Neuron (in vitro differentiated cells): ENCODE results near the gene YEATS4.

Experiments used
- H2AFZ ChIP-seq: one replicate; pipeline ENCODE4 v1.6.1; 2013; ENCODE audit warnings: low read depth, mild to moderate bottlenecking, inconsistent platforms, low read length, moderate library complexity
- H3K27me3 ChIP-seq: one replicate; pipeline ENCODE4 v1.6.1; 2013; ENCODE audit warnings: low read length; ENCODE audit not compliant: insufficient read depth
- H3K36me3 ChIP-seq: one replicate; pipeline ENCODE4 v1.6.1; 2013; ENCODE audit warnings: low read length; ENCODE audit not compliant: insufficient read depth
- H3K4me1 ChIP-seq: one replicate; pipeline ENCODE4 v1.6.1; 2013; ENCODE audit warnings: low read length; ENCODE audit not compliant: insufficient read depth
- H3K4me3 ChIP-seq: 2 replicates; pipeline ENCODE4 v1.5.1; 2013; ENCODE audit warnings: mild to moderate bottlenecking, low read length, moderate library complexity
- H3K9me3 ChIP-seq: one replicate; pipeline ENCODE4 v1.6.1; 2013; ENCODE audit warnings: low read length

YEATS4 gene

DNA sequence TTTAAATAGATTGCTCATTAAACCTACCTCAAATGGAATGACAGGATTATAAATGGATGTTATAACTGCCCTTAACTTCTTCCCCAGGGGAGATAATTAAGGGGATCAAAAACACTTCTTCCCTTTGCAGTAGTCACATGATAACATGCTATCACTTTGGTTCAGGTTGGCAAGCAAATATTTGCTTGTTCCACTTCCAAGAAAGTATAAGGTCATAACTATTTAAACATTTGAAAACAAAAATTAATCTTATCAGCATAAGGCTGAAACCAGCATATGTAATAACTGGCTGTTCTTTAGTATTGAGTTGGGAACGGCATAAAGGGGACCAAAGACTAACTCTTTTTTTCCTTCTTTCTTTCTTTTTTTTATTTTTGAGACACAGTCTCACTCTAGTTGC is 13.8 kb upstream of the YEATS4 start:
- Histone ChIP-seq H3K27me3 (peaks cover 7% of the 10 kb centered on the region), H2AFZ (no peak overlapping the region), H3K4me3 (no peak overlapping the region), H3K36me3 (no peaks in the 10 kb centered on the region), H3K9me3 (no peaks in the 10 kb centered on the region), H3K4me1 (no peaks in the 10 kb centered on the region)

DNA sequence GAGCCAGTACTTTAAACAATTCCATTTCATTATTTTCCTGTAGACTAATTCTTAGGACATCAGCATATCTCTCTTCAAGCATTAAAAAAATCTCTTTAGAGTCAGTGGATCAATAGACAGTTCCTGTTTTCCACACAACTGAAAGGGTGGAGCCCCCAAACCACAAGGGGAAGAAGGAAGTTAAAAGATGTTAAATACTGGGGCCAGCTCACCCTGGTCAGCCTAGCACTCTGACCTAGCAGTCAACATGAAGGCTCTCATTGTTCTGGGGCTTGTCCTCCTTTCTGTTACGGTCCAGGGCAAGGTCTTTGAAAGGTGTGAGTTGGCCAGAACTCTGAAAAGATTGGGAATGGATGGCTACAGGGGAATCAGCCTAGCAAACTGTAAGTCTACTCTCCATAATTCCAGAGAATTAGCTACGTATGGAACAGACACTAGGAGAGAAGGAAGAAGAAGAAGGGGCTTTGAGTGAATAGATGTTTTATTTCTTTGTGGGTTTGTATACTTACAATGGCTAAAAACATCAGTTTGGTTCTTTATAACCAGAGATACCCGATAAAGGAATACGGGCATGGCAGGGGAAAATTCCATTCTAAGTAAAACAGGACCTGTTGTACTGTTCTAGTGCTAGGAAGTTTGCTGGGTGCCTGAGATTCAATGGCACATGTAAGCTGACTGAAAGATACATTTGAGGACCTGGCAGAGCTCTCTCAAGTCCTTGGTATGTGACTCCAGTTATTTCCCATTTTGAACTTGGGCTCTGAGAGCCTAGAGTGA is 11.2 kb upstream of the YEATS4 start, which contains the start of gene LYZ:
LYZ (plus strand) TSS at position 220 of the 777 bp plus-strand sequence; CDS start at position 248, 28 bp downstream.
- Histone ChIP-seq H3K4me1 (no peaks in the 10 kb centered on the region), H3K9me3 (no peaks in the 10 kb centered on the region), H3K4me3 (no peak within 1 kb of the TSS), H3K36me3 (no peaks in the 10 kb centered on the region), H3K27me3 (no peaks in the 10 kb centered on the region), H2AFZ (no peak within 1 kb of the TSS)

DNA sequence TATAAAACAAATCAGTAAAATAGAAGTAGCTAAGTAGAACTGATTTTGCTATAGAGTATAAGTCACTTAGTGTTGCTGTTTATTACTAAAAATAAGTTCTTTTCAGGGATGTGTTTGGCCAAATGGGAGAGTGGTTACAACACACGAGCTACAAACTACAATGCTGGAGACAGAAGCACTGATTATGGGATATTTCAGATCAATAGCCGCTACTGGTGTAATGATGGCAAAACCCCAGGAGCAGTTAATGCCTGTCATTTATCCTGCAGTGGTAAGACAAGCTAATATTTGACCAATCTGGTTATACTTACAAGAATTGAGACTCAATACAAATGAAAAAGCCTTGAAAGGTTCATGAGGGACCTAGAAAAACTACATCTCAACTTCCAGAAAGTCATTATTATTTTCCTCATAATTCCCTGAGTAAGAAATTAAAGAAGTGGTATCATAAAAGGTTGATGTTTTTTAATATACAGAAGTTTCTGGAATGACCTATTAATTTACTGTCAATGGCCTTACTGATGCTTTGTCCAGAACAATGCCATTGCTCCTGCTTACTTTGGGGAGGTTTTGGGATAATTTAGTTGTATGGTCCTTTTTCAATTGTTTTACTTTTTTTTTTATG is 9.4 kb upstream of the YEATS4 start:
- H3K36me3 ChIP-seq = no peaks in the 10 kb centered on the region
- no peaks in the 10 kb centered on the region for H3K4me1 ChIP-seq
- H2AFZ ChIP-seq = no peak overlapping the region
- no peaks in the 10 kb centered on the region for H3K27me3 ChIP-seq
- H3K4me3 ChIP-seq = no peak overlapping the region
- H3K9me3 ChIP-seq = no peaks in the 10 kb centered on the region

DNA sequence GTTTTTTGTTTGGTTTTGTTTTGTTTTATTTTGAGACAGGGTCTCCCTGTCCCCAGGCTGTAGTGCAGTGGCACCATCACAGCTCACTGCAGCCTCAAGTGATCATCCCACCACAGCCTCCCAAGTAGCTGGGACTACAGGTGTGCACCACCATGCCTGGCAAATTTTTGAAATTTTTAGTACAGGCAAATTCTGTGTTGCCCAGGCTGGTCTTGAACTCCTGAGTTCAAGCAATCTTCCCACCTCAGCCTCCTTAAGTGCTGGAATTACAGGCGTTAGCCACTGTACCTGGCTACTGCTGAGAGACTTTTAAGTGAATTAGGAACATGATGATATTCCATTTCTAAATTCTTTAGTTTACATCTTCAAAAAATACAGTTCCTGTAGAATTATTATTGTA is 8.8 kb upstream of the YEATS4 start:
- Histone ChIP-seq H3K9me3 (no peaks in the 10 kb centered on the region), H3K4me1 (no peaks in the 10 kb centered on the region), H3K4me3 (no peak overlapping the region), H2AFZ (no peak overlapping the region), H3K36me3 (no peaks in the 10 kb centered on the region), H3K27me3 (no peaks in the 10 kb centered on the region)

DNA sequence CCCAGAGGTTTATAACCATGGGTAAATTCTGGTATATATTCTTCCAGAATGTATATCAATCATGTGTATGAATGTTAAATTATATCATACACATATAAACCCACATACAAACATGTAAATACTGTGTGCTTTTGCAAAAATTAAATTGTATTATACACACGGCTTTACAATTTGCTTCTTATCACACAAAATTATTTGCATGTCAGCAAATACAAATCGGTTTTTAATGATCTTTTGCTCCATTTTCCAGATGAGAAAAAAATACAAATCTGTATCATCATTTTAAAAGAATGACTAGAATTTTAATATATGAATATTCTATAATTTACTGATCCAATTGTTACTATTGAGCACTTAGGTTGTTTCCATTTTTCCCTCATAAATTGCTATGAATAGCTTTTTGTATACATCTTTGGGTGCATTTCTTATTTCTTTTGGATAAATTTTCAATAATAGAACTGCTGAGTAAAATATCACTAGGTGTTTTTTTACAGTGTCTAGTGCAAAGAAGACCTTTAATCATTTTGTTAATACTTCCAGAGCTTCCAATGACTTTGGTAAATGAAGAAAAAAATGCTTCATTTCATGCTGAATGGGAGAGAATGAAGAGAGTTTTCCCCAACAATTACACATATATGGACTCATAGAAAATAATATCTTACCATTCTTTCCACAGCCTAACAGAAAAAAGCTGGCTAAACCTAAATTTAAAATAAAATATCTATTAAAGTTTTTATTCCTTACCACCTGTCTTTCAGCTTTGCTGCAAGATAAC is 7.9 kb upstream of the YEATS4 start:
- H2AFZ ChIP-seq = no peak overlapping the region
- H3K27me3 ChIP-seq = no peaks in the 10 kb centered on the region
- H3K4me3 ChIP-seq = no peak overlapping the region
- no peaks in the 10 kb centered on the region for H3K4me1 ChIP-seq
- no peaks in the 10 kb centered on the region for H3K36me3 ChIP-seq
- no peaks in the 10 kb centered on the region for H3K9me3 ChIP-seq

DNA sequence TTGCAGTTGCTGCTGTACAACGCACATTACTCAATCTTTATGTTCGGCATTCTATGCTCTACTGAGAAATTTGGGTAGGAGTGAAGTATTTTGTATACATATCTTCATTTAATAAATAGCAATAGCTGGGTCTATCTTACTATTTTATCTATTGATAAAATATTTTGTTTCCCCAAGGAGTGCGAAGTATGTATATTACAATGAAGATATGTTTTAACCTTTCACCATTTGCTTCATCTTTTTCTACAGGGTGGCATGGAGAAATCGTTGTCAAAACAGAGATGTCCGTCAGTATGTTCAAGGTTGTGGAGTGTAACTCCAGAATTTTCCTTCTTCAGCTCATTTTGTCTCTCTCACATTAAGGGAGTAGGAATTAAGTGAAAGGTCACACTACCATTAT is 6.6 kb upstream of the YEATS4 start:
- H3K4me3 ChIP-seq = no peak overlapping the region
- H3K27me3 ChIP-seq = no peaks in the 10 kb centered on the region
- no peaks in the 10 kb centered on the region for H3K4me1 ChIP-seq
- H2AFZ ChIP-seq = no peak overlapping the region
- H3K9me3 ChIP-seq = no peaks in the 10 kb centered on the region
- no peaks in the 10 kb centered on the region for H3K36me3 ChIP-seq

DNA sequence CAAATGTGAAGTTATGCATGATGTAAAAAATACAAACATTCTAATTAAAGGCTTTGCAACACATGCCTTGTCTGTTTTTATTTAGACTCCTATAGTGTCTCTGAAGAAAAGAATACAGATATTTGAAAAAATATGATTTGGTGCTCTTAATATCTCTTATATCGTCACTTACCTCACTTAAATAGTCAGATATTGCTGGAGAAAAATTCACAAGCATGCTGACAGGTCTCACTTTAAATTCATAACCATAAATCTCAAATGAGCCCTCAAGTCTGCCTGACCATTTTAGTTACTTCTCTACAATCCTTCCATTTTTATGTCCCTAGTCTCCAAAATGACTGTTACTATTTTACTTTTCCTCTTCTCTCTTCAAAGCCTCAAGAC is 5.4 kb upstream of the YEATS4 start:
- Histone ChIP-seq H3K4me1 (peaks cover 4% of the 10 kb centered on the region), H3K9me3 (no peaks in the 10 kb centered on the region), H2AFZ (no peak overlapping the region), H3K4me3 (no peak overlapping the region), H3K36me3 (no peaks in the 10 kb centered on the region), H3K27me3 (no peaks in the 10 kb centered on the region)

DNA sequence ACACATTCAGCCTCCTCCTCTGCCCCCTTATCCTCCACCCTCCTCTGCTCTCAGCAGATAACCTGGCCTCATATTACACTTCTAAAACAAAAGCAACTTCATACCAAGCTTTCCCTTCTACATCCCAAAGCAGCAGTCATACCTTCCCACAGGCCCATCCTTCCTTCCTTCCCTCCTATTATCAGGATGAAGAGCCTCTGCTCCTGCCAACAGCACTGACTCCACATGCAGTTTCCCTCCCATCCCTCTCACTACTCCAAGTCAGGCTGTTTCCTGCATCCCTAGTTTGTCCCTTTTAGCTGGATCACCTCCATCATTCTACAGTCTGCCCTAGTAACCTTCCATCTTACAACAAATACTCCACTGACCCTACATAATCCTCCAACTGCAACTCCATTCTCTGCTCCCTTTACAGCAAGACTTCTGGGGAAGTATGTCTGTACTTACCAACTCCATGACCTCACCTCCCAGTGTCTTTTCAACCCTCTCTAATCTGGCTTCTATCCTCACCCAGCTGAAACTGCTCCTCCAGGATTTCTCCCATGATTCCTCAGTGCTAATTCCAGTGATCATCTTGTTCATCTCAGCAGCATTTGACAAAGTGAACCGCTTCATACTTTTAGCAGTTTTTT is 4.9 kb upstream of the YEATS4 start:
- Histone ChIP-seq H3K4me3 (no peak overlapping the region), H3K9me3 (no peaks in the 10 kb centered on the region), H2AFZ (no peak overlapping the region), H3K4me1 (peaks cover 6% of the 10 kb centered on the region), H3K27me3 (no peaks in the 10 kb centered on the region), H3K36me3 (no peaks in the 10 kb centered on the region)

DNA sequence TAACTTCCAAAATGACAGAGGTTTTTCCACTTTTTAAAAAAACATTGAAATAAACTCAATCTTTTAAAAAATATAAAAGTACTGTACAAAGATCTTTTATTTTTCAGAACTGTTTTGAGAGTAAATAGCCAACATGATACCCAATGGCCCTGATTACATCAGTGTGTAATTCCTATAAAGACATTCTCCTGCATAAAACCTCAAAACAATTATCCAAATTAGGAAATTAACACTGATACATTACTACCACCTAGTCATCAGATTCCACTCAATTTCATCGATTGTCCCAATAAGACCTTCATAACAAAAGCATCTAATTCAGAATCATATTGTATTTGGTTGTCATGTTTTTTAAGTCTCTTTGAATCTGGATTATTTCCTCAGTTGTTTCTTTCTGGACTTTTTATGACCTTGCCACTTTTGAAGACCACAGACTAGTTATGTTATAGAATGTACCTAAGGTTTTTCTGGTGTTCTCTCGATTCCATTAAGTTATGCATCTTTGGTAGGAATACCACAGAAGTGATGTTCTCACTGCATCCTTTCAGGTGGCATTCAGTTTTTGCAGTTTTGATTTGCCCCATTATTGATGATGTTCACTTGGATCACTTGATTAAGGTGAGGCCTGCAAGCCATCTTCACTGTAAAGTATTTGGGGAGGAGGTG is 4.0 kb upstream of the YEATS4 start:
- no peak overlapping the region for H3K4me3 ChIP-seq
- H3K27me3 ChIP-seq = no peaks in the 10 kb centered on the region
- no peaks in the 10 kb centered on the region for H3K36me3 ChIP-seq
- no peaks in the 10 kb centered on the region for H3K9me3 ChIP-seq
- peaks cover 6% of the 10 kb centered on the region for H3K4me1 ChIP-seq
- H2AFZ ChIP-seq = no peak overlapping the region

DNA sequence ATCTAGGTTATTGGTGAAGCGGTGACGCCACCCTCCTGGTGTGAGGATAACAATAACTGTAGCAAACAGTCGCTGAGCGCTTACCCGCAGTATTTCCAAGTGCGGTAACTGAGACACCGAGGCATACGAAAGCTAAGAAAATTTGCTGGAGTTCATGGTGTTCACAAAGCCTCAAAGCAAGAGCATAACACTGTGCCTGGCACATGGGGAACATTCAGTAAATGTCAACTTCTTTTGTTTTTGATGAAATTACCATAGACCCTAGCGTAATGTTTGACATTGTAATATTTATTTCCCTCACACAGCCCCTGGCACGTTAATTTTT is 767 bp downstream of the YEATS4 start:
- H3K4me3 ChIP-seq = peak overlapping the region; percentile 89
- peaks cover 18% of the 10 kb centered on the region for H3K36me3 ChIP-seq
- H3K27me3 ChIP-seq = no peaks in the 10 kb centered on the region
- H3K4me1 ChIP-seq = peaks cover 6% of the 10 kb centered on the region
- H2AFZ ChIP-seq = peak overlapping the region; percentile 90
- H3K9me3 ChIP-seq = no peaks in the 10 kb centered on the region

DNA sequence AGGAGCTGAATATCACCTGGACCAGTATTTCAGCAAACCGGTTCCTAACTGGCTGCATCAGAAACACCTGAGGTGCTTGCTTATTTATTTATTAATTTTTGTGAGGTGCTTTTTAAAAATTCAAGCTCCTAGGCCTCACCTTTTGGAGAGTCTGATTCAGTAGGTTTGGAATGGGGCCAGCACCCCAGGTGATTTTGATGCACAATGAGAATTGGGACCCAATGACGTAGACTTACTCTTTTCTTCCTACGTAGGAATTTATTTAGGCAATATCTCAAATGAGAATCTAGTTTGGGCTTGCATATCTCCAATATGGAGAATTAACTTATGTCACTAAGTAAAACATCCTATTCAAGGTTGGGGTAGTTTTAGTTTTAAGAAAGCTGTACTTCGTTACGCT is 7.3 kb downstream of the YEATS4 start:
- Histone ChIP-seq H3K36me3 (peaks cover 64% of the 10 kb centered on the region), H3K4me3 (no peak overlapping the region), H2AFZ (no peak overlapping the region), H3K4me1 (no peaks in the 10 kb centered on the region), H3K9me3 (peaks cover under 1% of the 10 kb centered on the region), H3K27me3 (no peaks in the 10 kb centered on the region)

DNA sequence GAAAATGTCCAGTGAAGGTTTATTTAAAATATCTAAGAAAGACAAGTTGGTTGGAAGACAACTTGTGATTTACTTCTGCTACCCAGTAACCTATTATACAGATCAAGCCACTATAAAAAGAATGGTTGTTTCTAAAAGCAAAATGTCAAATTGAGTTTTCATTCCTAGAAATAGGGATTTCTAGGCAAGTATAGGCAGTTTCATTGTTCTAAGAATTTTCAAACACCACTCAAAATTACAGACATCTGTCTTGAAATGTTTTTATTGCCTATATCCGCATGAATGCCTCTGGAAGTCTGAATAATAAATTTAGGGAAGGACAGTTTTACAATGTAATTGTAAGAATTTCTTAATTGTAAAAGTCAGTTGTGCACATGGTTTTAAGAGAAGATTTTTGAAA is 8.6 kb downstream of the YEATS4 start:
- peaks cover 3% of the 10 kb centered on the region for H3K9me3 ChIP-seq

More for the DNA sequence above, 8.6 kb downstream of the YEATS4 start:
- Histone ChIP-seq H2AFZ (no peak overlapping the region), H3K27me3 (no peaks in the 10 kb centered on the region), H3K36me3 (peaks cover 70% of the 10 kb centered on the region), H3K4me1 (no peaks in the 10 kb centered on the region), H3K4me3 (no peak overlapping the region)
